Islet of Langerhans (tissue), 1 donor: Measurements from ENCODE around the gene UTRN.

Source experiments
- FAIRE-seq: peaks from one replicate; lab custom pipeline; 2011; peaks lifted over from hg19 to GRCh38; lab: Jason Lieb, UNC

UTRN gene

DNA sequence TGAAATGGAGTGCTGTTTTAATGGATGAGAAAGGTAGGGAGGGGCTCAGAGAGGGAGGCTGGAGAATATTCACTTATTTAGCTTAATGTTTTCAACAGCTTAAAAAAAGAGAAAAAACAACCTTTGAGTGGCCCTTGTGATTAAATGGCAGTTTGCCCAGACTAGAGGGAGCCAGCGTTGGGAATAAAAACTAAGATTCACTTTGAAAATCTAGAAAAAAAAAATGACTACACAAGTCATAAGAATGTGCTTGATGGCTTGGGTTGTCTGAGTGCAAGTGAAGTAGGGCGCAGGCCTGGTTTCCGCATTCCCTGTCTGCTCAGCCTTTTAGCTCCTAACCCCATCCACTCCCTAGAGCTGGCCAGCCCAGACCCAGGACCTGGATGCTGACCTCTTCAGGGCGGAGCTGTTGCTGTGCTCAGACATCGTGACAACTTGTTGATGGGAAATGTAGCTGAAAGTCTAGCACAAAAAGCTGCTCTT, 28.9 kb downstream of the UTRN start:
- peak; percentile 41 for FAIRE-seq

DNA sequence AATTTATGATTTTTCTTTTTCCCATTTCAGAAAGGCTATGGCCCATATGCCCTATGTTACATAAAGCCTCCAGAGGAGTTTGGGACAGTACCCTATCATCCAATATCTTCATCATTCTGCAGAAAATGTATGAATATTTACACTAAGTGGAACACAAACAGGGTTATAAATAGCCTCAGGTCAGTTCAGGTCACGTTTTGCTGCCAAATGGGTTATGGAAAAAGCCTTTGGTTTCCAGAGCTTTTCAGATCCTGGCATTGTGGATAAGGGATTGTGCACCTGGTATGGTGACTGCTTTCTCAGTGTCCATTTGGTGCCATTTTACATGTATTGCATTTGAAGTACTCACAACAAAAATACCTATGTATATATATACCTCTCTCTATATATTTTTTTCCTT, 29.4 kb downstream of the UTRN start:
- no peak for FAIRE-seq

DNA sequence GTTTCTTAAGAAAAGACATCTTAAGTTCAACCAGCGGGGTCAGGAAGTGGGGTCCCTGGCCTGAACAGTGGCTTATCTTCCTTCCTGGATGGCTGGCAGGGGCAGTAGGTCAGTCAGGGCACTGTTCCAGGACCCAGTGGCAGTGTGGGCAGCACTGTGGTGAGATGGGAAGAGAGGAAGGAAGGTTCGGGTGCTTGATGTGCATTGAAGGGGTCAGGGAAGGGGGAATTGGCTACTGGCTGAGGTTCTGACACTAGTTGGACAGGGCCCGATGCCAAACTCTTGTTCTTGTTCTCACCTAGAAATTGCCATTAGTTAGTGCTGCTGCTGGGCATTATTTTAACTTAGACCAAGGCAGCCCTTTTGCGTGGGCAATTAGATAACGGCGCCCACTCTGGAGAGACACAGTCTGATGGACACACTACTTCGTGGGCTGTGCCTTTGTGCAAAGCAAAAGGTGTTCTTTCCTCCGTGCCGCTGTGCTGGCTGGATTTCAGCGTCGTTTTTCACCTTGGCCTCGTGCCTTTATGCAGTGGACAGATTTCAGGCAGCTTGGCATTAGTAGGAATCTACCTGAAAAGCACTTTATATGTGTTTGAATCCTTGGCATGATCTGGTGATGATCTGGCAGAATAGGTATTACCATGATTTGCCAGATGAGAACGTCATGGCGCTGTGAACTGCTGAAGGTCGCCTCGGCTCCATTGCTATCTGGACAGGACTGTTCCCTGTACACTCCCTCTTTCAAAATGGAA, 30.3 kb downstream of the UTRN start:
- no peak for FAIRE-seq

DNA sequence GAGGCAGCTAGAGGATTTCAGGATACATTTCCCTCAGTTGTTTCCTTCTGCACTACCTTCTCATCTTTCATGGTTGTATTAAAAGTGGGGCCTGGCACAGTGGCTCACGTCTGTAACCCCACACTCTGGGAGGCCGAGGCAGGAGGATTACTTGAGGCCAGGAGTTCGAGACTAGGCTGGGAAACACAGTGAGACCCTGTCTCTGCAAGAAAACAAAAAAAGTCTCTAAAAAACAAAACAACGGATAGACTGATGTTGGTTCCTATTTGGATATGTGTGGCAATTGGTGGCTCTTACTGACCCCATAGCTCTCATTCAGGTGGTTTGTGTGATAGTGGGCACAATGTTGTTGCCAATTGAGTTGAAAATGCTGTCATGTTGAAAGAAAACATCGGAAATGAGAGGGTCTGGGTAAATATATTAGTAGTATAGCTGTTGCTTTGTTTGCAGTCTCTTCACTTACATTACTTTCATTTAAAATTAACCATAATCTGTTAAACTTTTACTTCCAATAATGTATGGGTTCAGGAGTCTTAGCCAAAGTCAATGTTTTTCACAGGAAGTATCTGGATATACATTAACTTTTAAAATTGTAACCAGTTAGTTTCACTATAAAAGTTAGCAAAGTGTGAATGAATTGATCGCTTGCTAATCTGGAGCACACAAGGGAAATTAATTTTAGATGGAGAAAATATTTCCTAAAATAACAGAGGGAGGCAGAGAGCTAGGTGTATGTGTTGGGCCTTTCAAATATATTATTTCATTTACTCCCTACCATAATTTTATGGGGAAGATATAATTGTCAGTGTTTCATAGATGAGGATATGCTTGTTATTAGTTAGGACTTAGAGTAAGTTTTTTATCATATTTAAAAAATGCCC, 31.1 kb downstream of the UTRN start:
- FAIRE-seq: no peak

DNA sequence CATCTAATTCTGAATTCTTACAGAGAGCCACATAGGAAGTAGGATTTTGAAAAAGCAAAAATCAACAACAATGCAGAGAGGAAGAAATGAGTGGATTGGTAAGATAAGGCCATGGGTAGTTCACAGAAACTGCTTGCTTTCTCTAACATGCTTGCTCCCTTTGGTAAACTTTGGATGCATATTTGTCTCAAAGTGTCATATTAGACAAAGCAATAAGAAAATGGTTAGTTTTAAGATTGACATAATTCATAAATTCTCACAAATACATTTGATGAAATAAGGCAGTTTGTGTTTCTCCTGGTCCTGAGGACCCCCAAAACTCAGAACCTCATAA, 31.7 kb downstream of the UTRN start:
- no peak for FAIRE-seq

DNA sequence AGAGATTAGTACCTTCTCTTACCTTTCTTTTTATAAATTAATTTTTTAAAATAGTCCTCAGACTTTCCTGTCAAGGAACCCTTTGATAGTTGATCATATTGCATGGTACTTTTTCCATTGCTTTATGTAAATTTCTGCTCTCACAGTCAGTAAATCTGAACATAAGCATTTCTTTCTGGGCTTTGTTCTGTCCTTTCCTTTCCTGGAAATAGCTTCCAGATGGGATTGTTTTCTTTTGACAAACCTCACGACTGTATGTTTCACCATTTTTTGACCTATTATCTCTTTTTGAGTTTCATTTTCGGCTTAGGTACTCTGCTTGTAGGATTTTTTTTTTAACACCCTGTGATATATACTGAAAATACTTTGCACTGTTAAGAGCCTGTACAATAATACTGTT, 32.6 kb downstream of the UTRN start:
- no peak for FAIRE-seq

DNA sequence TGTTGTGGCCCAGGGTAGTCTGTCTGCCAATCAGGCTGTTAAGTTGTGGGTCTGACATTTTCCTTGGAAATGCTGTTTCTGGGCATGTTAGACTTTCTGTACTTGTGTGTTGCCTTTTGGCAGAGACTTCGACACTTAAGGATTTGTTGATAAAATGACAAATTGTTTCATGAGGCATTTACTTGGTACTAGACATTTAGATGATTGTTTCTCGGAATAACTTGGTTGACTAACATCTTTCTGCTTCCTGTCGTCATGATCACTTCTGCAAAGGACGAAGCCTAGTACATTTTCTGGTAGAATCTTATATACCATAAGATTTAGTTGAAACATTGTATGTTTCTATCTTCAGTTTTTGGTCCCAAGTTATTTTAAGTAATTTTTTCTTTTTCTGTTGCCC, 34.1 kb downstream of the UTRN start:
- no peak for FAIRE-seq

DNA sequence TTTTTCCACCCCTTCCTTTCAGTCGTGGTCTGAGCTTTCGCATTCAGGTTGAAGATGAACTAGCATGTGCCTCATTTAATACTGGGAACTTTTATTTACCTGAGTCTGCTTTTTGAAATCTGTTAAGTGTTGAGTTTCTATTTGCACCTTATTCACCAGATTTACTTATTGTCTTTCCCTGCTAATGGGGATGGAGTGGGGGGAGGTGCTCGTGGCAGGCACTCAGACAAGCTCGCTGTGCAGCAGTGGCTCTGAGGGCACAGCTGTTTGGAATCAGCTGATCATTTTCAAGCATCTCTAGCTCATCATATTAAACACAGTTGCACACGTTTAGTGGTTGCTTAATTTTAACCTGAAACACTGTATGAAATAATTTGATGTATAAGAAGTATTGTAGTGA, 35.6 kb downstream of the UTRN start:
- FAIRE-seq: peak; percentile 58

DNA sequence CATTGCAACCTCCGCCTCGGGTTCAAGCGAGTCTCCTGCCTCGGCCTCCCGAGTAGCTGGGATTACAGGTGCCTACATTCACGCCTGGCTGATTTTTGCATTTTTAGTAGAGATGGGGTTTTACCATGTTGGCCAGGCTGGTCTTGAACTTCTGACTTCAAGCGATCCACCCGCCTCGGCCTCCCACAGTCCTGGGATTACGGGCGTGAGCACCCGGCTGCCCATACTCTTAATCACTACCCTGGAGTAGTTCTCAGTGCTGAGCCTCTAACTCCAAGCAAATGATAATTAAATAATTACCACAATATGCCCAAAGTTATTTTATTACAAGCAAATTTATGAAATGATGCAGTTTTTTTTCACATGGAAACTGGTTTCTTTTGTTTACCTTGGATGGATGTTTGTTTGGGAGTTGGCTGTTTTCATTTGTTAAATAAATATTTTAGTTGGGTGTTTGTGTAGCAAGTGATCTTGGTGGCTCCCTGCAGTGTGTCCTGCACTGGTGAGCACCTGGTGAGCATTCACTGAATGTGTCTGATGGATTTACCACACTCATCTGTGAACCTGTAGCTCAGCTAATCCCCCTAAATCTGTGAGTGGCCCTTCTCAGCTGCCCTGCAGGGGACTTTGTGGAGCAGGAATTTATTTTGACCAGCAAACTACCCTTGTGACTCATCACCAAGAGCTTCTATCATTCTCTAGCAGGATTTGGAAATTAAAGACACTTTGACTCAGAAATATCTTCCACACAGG, 36.9 kb downstream of the UTRN start:
- no peak for FAIRE-seq

DNA sequence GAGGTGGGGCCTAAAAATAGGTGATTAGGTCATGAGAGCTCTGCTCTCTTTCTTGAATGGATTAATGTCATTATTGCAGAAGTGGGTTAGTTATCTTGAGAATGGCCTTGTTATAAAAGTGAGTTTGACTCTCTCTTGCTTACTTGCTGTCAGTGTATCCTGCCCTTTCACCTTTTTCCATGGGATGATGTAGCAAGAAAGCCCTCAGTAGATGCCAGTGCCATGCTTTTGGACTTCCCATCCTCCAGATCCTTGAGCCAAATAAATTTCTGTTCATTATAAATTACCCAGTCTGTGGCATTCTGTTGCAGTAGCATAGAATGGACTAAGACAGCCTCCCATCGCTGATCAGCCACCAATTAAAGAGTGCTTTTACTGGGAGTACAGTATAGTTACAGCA, 40.1 kb downstream of the UTRN start:
- FAIRE-seq: no peak

DNA sequence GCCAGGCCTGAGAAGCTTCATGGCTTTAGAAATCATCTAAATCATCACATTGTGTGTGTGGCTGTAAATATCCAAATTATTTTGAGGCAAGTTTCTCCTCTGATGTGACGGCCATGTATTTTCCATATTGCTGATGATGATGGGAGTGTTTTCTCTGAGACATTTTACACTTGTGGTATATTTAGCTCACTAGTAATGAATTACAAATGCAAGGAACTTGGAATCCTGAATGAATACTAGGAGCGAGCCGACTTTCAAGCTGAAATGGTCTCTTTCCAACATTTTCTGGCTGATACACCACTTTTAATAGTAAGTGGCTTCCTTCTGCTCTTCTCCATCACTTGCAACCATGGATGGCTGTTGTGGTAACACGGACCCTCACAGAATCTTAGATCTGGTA, 41.3 kb downstream of the UTRN start:
- FAIRE-seq: no peak

DNA sequence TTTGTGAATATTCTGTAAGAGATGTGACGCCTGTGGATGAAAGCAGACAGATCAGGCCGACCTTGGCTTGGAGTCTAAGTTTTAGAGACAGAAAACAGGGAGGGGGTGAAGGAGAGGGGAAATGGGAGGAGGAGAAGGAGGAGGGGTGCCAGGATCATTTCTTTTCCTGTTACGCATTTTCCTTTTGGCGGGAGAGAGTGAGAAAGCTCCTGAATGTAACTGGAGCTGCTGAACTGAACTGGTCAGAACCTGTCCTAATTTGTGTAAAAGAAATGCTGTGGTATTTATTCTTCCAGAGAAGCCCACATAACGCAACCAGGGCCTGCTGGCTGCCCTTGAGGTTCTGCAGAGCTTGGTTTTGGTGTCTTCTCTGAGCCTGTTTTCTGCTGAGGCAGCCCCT, 41.9 kb downstream of the UTRN start:
- FAIRE-seq: no peak

DNA sequence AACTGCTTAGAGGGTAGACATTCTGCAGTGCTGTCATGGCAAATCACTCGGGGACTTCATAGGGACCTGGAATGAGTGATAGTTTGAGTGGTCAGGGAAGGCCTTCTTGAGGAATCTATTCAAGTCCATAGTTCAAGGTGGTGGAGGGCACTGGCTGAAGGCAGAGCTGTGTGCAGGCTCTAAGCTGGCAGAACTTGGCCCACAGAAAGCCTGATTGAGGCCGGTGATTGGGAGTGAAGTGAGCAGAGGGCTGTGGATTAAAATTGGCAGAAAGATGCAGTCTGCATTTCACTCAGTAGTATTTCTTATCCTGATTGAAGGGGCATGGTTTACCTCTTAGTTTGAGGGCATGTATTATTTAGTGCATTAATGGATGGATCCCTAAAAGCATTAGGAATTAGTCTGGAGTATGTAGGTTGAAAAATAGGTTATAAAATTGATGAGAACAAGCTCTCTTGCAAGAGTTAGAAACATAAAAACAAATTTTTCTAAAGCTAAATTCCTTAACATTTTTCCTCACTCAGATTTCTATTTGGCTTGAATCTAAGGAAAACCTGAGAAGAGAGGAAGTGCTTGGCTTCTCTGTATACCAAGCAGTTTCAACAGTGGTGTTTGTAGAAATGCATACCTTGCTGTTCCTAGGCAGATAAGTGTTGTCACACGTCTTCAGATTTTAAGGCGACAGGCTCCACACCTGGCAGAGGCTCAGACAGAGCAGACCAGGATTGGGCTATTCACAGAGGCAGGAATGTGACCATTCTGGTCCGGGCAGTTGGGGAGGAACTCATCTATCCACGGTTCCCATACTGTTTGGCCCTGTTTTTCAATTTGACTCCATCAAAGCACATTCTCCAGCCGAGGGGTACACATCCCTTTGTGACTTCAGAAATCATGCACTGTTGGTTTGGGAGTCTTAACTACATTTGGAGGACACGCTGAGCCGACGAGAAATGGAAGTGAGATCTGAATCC, 45.2 kb downstream of the UTRN start:
- FAIRE-seq: no peak

DNA sequence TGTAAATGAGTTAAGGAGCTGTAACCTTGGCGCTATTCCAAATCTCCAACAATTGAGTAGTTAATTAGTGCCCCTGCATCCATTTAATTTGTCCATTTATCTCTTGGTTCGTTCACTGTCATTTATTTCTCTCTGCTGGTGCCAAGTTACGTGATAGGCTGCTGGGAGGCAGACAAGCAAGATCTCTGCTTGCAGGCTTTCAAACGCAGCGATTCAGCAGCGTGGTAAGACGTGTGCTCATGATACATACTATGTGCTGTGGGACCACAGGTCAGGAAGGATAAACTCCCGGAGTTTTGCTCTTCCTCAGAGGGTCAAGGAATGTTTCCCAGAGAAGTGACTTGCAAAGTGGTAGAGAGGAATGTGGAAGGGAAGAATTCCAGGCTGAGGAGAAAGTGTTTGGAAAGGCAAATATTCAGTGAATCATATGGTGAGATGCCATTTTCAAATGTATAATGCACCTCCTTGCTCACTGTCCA, 46.4 kb downstream of the UTRN start:
- FAIRE-seq: peak; percentile 9

DNA sequence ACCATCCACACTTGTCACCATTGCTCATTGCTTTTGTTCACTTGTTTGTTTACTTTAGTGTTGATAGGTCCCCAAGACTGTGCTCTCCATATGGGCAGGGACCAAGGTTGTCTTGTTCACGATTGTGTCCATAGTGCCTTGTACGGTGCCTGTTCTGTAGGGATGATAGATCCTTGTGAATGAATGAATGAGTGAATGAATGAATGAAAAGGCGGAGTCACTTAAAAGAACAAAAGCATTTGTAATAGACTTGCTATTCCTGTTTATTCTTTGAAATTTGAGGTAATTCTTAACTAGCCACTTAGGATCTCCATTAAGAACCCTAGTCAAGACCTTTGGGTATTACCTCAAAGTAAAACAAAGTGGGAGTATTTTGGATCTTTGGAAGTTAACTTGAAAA, 47.0 kb downstream of the UTRN start:
- FAIRE-seq: no peak

DNA sequence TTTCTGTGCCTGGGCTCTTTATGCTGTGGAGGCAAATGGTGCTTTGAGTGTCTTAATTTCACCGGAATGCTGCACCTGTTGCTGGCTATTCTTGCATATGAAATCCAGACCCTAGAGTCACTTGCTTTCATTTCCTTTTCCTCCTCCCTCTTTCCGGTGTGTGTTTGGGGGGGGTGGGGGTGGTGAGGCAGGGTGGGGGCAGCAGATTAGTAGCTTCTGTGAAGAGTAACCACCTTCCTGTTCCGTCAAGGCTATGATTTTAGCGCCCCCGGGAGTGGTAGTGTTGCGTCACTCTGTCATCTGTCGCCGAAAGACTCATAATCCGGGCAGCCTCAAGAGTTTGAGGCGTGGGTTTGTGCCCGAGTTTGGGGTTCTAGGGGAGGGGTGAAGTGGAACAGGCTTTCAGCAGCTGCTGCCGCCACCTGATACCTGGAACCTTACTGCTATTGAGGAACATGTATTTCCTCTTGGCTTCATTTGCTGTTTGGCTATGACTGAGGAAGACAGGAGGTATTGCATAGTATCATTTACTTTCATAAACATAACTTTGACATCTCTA, 49.1 kb downstream of the UTRN start:
- FAIRE-seq: no peak
